ENCODE results near the gene IGF2R. TPM values are rescaled to one million over a fixed set of nuclear protein-coding genes. Genes with fewer than 3 reads are reported as not detected.

Gene IGF2R
- total RNA-seq, 4 donors from 2014 or later, result 48.8 to 106 (median 92.3) TPM

DNA sequence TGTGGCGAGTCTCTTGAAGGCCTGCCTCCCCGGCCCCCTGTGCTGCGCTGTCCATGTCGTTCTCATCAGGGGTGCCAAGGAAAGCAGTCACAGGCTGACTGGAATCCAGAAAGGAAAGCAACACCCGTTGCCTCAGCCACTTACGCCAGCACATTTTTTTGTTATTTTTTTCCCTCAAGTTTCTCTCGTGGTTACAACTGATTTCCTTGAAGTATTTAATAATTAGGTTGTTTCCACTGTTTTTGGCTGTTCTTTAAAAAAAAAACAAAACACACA lies 134.9 kb downstream of the IGF2R start:
- no peak overlapping the region for H3K4me3 ChIP-seq
- in situ Hi-C loops (cut with MboI; ENCODE audit: low pct_ligation_motif_present in 1 of 4, low pct_unique_long_range_greater_than_20kb in 1 of 4, low sequenced_read_pairs in 3 of 4), result no loop called here
- no peak overlapping the region for H3K27ac ChIP-seq
- H3K4me1 ChIP-seq, result peaks cover 0 to 11% (median 0%) of the 10 kb centered on the region in 4 donors
- 88 to 100% methylated on average over 4 to 7 of the region's 7 CpGs for WGBS, 2 donors (ENCODE audit: low coverage in 1 of 2)
- H3K36me3 ChIP-seq, result peaks cover 0 to 26% (median 13%) of the 10 kb centered on the region in 4 donors
- intact Hi-C loops (cut with DNase I; ENCODE audit: low total_unique reads), result no loop called here
- no peak for DNase-seq
- no peaks in the 10 kb centered on the region for H3K27me3 ChIP-seq
- TF ChIP-seq POLR2AphosphoS5 (IDR thresholded peaks at IDR 0.05), result no peak
- H3K9me3 ChIP-seq, result no peaks in the 10 kb centered on the region

DNA sequence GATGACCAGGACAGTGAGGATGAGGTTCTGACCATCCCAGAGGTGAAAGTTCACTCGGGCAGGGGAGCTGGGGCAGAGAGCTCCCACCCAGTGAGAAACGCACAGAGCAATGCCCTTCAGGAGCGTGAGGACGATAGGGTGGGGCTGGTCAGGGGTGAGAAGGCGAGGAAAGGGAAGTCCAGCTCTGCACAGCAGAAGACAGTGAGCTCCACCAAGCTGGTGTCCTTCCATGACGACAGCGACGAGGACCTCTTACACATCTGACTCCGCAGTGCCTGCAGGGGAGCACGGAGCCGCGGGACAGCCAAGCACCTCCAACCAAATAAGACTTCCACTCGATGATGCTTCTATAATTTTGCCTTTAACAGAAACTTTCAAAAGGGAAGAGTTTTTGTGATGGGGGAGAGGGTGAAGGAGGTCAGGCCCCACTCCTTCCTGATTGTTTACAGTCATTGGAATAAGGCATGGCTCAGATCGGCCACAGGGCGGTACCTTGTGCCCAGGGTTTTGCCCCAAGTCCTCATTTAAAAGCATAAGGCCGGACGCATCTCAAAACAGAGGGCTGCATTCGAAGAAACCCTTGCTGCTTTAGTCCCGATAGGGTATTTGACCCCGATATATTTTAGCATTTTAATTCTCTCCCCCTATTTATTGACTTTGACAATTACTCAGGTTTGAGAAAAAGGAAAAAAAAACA lies 136.1 kb downstream of the IGF2R start:
- in situ Hi-C loops (cut with MboI; ENCODE audit: low pct_ligation_motif_present in 1 of 4, low pct_unique_long_range_greater_than_20kb in 1 of 4, low sequenced_read_pairs in 3 of 4), result no loop called here
- H3K4me3 ChIP-seq, result no peak overlapping the region

DNA sequence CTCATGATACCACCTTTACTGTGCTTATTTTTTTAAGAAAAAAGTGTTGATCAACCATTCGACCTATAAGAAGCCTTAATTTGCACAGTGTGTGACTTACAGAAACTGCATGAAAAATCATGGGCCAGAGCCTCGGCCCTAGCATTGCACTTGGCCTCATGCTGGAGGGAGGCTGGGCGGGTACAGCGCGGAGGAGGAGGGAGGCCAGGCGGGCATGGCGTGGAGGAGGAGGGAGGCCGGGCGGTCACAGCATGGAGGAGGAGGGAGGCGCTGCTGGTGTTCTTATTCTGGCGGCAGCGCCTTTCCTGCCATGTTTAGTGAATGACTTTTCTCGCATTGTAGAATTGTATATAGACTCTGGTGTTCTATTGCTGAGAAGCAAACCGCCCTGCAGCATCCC lies 137.1 kb downstream of the IGF2R start:
- in situ Hi-C loops (cut with MboI; ENCODE audit: low pct_ligation_motif_present in 1 of 4, low pct_unique_long_range_greater_than_20kb in 1 of 4, low sequenced_read_pairs in 3 of 4), result no loop called here
- WGBS, 2 donors (ENCODE audit: low coverage in 1 of 2), result 84 to 94% methylated on average over 3 to 14 of the region's 14 CpGs

More for the DNA sequence above, 136.1 kb downstream of the IGF2R start:
- Histone ChIP-seq H3K27me3 (no peaks in the 10 kb centered on the region), H3K9me3 (no peaks in the 10 kb centered on the region), H3K4me1 (peaks cover 0 to 6% (median 0%) of the 10 kb centered on the region in 4 donors), H3K27ac (no peak overlapping the region), H3K36me3 (peaks cover 0 to 26% (median 11%) of the 10 kb centered on the region in 4 donors)
- intact Hi-C loops (cut with DNase I; ENCODE audit: low total_unique reads), result no loop called here
- no peak for DNase-seq
- TF ChIP-seq EP300 (IDR thresholded peaks at IDR 0.05; ENCODE audit: low read depth) (no peak), POLR2A (IDR thresholded peaks at IDR 0.05) (no peak), POLR2AphosphoS5 (IDR thresholded peaks at IDR 0.05) (no peak)
- TF ChIP-seq, protein P1, sequence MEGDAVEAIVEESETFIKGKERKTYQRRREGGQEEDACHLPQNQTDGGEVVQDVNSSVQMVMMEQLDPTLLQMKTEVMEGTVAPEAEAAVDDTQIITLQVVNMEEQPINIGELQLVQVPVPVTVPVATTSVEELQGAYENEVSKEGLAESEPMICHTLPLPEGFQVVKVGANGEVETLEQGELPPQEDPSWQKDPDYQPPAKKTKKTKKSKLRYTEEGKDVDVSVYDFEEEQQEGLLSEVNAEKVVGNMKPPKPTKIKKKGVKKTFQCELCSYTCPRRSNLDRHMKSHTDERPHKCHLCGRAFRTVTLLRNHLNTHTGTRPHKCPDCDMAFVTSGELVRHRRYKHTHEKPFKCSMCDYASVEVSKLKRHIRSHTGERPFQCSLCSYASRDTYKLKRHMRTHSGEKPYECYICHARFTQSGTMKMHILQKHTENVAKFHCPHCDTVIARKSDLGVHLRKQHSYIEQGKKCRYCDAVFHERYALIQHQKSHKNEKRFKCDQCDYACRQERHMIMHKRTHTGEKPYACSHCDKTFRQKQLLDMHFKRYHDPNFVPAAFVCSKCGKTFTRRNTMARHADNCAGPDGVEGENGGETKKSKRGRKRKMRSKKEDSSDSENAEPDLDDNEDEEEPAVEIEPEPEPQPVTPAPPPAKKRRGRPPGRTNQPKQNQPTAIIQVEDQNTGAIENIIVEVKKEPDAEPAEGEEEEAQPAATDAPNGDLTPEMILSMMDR (IDR thresholded peaks at IDR 0.05), result no peak
- 92 to 93% methylated on average over 13 to 20 of the region's 20 CpGs for WGBS, 2 donors (ENCODE audit: low coverage in 1 of 2)

DNA sequence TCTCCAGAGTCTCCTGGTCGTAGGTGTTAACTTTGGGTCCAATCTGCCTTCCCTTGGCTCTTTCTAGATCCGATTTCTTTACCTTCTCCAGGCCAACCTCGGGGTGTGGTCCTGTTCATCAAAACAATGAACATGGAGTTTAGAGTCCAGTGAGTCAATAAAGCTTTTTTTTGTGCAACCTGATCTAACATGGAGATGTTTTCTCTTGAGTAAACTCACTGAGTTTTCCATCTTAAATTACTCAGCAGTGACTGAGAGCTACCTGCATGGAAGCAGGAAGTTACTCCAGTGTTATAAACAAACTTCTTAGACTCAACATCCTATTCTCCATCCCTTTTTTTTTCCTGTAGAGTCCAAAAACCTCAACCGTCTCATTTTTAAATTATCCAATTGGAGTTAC lies 137.8 kb downstream of the IGF2R start:
- no peaks in the 10 kb centered on the region for H3K4me1 ChIP-seq
- H3K4me3 ChIP-seq, result no peak overlapping the region
- 78 to 80% methylated on average over 4 of the region's 4 CpGs for WGBS, 2 donors (ENCODE audit: low coverage in 1 of 2)
- intact Hi-C loops (cut with DNase I; ENCODE audit: low total_unique reads) (no loop called here), in situ Hi-C loops (cut with MboI; ENCODE audit: low pct_ligation_motif_present in 1 of 4, low pct_unique_long_range_greater_than_20kb in 1 of 4, low sequenced_read_pairs in 3 of 4) (no loop called here)
- H3K27ac ChIP-seq, result no peak overlapping the region
- H3K27me3 ChIP-seq, result no peaks in the 10 kb centered on the region
- peaks cover 0 to 26% (median 11%) of the 10 kb centered on the region in 4 donors for H3K36me3 ChIP-seq
- DNase-seq, result no peak
- no peak for TF ChIP-seq POLR2A (IDR thresholded peaks at IDR 0.05)
- TF ChIP-seq EP300 (IDR thresholded peaks at IDR 0.05; ENCODE audit: low read depth), result no peak
- TF ChIP-seq, protein P1 (IDR thresholded peaks at IDR 0.05), result no peak
- TF ChIP-seq POLR2AphosphoS5 (IDR thresholded peaks at IDR 0.05), result no peak
- H3K9me3 ChIP-seq, result no peaks in the 10 kb centered on the region

More for the DNA sequence above, 137.1 kb downstream of the IGF2R start:
- Histone ChIP-seq H3K27me3 (no peaks in the 10 kb centered on the region), H3K9me3 (no peaks in the 10 kb centered on the region), H3K4me1 (no peaks in the 10 kb centered on the region), H3K36me3 (peaks cover 0 to 26% (median 11%) of the 10 kb centered on the region in 4 donors), H3K27ac (no peak overlapping the region), H3K4me3 (no peak overlapping the region)
- intact Hi-C loops (cut with DNase I; ENCODE audit: low total_unique reads), result no loop called here
- DNase-seq, result no peak
- no peak for TF ChIP-seq POLR2AphosphoS5 (IDR thresholded peaks at IDR 0.05)
- no peak for TF ChIP-seq POLR2A (IDR thresholded peaks at IDR 0.05)
- TF ChIP-seq, protein P1 (IDR thresholded peaks at IDR 0.05), result no peak
- no peak for TF ChIP-seq EP300 (IDR thresholded peaks at IDR 0.05; ENCODE audit: low read depth)

DNA sequence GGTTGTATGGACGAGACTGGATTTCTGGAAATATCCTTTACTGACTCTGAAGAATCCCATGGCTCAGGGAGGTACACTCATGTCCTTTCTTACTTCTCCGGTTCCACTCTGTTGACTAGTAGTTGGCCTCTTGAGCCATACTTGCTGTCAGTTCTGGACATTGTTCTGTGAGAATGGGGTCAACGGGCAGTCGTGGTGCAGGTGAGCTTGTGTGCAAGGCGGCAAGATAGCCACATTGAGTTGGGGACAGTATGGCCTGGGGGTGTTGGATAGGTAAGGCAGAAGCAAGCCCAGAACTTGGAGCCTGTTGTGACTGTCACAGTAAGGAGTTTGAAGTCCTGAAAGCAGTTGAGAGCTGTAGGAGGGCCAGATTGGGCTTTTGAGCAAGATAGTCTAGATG lies 139.2 kb downstream of the IGF2R start:
- no peak for DNase-seq
- in situ Hi-C loops (cut with MboI; ENCODE audit: low pct_ligation_motif_present in 1 of 4, low pct_unique_long_range_greater_than_20kb in 1 of 4, low sequenced_read_pairs in 3 of 4), result no loop called here
- Histone ChIP-seq H3K27ac (no peak overlapping the region), H3K27me3 (no peaks in the 10 kb centered on the region), H3K4me3 (no peak overlapping the region), H3K36me3 (peaks cover 0 to 26% (median 11%) of the 10 kb centered on the region in 4 donors), H3K4me1 (no peaks in the 10 kb centered on the region), H3K9me3 (no peaks in the 10 kb centered on the region)
- TF ChIP-seq POLR2AphosphoS5 (IDR thresholded peaks at IDR 0.05) (no peak), EP300 (IDR thresholded peaks at IDR 0.05; ENCODE audit: low read depth) (no peak), POLR2A (IDR thresholded peaks at IDR 0.05) (no peak)
- TF ChIP-seq, protein P1 (IDR thresholded peaks at IDR 0.05), result no peak
- 100% methylated on average over 5 of the region's 5 CpGs; no CpG with 5 or more reads in 1 of the 2 donors for WGBS, 2 donors (ENCODE audit: low coverage in 1 of 2)
- intact Hi-C loops (cut with DNase I; ENCODE audit: low total_unique reads), result no loop called here
